GM20431 (cell line): Measurements from ENCODE around the gene FARSB.

ENCODE experiments used
- in situ Hi-C: fragments of 300-500 bp; cut with MseI, MboI; formaldehyde crosslinking; loops from one replicate; pipeline ENCODE4 v1.15.0; 2020; ENCODE audit warnings: low sequenced_read_pairs; ENCODE audit not compliant: unreplicated experiment

The FARSB gene

DNA sequence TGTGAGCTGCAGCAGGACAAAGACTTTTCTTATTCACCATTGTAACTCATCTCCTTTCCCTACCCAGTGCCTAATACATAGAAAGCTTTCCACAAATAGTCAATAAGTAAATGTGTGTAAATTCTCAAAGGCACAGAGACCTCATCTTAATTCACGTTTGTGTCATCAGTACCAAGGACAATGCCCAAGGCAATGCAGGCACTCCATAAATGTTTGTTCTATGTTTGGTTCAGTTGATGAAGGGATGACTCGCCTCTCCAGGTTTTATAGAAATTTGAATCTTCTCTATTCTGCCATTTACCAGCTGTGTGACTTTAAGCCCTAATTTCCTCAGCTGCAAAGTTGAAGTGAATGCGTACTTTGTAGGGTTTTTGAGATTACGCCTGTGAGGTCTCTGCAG is 13.5 kb upstream of the FARSB start:
- in situ Hi-C loops = no loop called here

DNA sequence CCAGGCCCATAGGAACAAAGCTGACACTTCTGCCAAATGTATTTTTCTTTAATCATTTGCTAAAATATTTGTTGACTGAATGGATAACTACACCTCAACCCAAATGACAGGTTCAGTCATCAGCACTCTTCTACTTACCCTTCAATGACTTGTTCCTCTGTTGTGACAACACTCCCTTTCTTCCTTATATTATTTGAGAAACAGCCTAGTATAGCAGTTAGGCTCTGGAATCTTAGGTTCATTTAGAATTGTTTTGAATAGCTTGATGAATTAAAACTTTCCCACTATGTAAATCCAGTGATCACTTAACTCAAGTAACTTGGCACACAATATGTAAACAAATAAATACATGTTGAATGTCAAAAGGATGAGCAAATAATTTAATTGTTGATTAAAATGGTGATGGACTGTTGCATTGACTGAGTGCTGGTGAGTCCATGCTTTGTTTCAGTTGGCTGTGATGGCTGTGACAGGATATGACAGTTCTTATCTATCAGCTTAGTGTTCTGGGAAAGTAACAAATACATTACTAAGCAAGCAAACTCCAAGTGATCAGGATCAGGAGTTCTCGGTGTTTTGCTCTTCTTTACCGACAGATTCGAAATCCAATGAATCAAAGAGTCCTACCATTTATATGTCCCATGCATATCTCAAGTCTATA is 12.7 kb upstream of the FARSB start:
- in situ Hi-C loops = no loop called here

DNA sequence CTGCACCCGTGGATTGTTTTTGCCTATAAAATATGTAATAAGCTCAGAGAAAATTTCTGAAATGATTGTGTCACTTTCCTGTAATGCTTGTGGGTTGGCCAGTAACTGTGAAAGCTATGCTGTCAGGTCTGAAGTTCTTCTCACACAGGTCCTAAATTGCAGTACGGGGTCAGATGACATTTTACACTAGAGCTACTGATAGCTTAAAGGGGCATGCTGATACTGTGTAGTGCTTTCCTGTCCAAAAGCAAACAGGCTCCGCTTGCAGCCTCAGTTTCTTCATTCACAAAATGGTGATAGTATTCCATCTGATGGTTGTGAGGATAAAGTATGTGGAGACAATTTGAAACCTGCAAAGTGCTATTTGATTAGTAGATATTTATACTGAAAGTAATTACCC is 7.6 kb upstream of the FARSB start:
- in situ Hi-C loops = no loop called here

DNA sequence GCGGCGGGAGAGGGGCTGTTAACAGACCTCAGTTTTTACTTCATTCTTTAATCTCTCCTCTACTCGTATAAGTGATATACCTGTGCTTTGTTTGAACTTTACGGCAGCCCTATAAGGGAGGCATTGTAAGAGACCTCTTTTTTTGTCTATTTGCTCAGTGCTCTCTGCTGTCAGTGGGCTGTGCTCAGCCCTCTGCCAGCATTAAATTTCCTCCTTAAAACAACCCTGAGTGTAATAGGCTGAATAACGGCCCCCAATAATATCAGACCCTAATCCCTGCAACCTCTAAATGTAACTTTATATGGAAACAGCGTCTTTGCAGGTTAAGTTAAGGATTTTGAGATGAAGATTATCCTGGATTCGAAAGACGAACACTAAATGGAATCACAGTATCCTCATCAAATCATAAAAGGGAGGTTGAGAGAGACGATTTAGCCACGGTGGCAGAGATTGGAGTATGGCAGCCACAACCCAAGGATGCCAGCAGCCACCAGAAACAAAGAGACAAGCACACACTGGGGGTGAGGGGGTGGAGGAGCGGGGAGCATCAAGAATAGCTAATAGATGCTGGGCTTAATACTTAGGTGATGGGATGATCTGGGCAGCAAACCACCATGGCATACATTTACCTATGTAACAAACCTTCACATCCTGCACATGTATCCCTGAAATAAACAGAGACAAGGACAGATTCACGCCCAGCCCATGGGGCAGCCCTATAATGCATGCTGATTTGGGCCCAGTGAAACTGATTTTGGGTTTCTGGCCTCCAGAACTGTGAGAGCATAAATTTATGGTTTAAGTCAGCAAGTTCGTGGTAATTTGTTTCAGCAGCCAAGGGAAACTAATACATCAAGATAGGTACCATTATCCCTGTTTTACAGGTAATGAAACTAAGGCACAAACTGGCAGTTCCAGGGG is 894 bp upstream of the FARSB start:
- in situ Hi-C loops = no loop called here

DNA sequence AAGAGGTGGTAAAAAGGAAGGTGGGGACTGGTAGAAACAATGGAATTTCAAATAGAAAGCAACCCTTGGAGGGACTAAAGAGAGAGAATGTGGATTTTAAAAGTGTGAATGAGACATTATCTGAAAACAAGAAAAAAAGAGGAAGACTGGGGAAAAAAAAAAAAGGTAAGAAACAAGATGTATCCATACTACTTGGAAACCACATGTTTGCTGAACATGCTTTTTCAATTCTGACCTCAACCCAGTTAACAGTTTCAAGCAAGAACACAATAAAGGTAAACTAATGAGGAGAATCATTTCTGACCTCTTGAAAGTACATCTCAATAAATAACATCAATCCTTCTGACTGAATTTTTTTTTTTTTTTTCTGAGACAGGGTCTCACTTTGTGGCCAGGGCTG is 2.6 kb downstream of the FARSB start:
- in situ Hi-C loops = no loop called here

DNA sequence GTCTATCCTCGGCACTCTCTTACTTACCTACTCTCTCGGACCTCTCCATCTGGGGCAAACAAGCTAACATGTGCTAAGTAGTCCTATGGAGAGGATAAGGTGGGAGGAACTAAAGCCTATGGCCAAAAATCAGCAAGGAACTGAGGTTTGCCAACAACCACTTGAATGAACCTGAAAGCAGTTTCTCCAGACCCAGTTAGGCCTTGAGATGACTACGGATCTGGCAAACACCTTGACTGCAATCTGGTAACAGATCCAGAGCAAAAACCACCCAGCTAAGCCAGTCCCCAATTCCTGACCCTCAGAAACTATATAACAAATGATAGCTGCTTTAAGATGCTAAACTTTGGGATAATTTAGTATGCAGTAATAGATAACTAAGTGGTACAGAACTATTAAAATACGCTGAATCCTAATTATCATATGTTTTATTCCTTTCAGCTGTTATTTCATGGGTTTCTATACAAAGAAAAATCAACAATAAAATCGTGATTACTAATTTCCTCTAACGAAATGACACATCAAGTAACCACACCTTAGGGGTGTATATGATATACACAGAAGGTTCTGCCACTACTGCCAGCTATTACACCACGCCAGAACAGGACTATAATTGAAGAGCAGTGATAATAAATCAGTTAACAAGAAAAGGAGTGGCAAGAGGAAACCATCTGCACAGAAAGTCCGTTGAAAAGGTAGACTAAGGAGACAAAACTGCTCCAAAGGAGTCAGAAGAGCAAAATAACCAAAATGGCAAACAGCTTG is 3.2 kb downstream of the FARSB start:
- in situ Hi-C loops = no loop called here

DNA sequence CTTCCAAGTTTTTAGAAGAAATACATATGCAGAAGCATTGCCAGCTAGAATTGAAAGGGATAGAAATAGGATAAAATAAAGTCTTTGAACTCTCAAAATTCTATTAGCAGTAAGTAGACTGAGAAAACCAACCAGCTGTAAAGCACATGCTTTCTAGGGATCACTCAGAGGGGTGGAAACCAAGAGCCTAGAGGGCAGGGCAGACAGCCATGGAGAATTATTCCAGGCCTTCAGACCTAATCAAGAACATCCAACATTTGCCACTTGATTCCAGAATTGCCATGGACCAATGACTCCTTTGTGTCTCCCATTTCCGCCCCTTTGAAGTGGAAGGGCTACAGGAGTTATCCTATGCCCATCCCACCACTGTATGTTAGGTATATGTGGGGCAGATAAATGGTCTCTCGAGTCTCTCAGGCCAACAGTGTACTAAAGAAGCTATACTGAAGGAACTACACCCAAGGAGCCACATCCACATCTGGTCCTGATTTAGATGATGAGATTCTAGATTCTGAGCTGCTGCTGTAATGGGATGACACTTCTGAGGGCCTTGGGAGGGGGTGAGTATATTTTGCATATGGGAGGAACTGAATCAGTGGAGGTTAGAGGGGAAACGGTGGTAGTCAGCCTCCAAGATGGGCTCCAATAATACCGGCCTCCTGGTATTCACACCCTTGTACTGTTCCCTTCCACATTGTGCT is 4.0 kb downstream of the FARSB start:
- in situ Hi-C loops = no loop called here

DNA sequence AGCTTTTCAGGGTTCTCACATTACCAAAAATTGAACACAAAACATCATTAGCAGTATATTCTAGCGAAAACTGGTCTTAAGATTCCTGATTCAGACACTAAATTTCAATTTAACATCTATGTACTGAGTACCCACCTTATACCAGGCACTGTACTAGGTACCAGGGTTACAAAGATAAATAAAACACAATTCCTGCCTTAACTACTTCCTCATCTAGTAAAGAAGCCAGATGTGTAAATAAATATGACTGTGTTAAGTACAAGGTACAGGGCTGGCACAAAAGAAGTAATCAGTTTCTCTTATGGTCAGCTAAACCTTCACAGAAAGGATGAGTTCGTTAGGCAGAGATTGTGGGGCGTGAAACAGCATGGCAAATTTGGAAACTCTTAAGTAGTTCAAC is 6.1 kb downstream of the FARSB start:
- in situ Hi-C loops = no loop called here

DNA sequence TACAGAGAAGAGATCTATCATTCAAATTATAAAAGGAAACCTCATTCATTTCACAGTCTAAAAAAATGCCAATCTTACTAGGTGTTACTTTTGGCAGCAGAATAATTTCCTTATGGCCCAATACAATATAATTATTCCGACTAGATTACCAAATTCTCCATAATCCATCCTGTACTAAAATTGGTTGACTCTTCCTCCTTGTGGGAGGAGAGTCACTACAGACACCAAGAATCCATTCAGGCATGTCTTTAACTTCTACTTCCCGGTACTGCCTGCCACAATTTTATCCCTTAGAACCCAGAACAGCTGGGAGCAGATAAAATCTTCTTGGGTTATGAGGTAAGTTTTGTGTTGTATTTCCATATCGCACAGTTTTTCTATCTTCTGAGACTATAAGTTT is 9.9 kb downstream of the FARSB start:
- in situ Hi-C loops = no loop called here

DNA sequence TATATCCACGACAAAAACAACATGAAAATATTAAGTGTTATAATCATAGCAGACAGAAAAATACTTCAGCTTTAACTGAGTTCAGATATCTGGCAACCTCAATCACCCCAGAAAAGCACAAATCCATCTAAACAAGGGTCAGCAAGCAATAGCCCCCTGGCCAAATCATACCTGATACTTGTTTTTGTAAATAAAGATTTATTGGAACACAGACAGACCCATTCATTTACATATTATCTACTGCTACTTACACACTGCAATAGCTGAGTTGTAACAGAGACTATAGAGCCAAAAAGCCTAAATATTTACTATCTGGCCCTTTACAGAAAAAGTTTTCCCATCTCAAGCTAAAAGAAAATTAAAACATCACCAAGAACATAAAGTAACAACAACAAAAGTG is 12.8 kb downstream of the FARSB start:
- in situ Hi-C loops = no loop called here

DNA sequence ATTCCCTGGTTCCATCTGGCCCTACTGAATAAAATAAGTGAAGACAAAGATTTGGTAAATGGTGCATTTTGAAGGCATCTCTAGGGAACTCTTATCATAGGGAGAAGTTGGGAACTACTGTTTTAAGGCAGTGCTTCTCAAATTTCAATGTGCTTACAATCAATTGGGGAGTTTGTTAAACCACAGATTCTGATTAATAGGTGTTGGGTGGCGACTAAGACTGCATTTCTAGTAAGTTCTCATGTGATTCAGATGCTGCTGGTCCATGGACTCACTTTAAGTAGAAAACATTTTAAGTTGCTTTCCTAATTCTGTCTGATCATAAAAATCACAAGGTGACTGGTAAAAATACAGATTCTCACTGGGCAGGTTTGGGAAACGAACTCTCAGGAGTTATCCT is 14.6 kb downstream of the FARSB start:
- in situ Hi-C loops = no loop called here

DNA sequence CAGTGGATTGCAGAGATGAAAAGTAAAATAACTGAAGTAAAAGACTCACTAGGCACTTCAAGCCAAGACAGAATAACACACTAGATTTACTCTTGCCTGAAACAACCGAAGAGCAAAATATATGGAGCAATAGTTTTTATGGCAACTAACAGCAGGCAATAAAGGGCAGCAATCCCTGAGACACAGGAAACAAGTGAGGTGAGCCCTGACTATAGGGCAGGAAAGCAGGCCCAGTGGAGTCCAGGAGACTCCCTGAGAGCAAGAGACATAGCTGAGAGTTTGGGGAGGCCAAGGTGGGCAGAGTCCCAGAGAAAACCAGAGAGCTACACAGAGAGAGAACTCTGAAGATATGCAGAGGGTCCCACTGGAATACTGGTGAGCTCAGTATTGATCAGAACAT is 18.8 kb downstream of the FARSB start:
- in situ Hi-C loops = no loop called here

DNA sequence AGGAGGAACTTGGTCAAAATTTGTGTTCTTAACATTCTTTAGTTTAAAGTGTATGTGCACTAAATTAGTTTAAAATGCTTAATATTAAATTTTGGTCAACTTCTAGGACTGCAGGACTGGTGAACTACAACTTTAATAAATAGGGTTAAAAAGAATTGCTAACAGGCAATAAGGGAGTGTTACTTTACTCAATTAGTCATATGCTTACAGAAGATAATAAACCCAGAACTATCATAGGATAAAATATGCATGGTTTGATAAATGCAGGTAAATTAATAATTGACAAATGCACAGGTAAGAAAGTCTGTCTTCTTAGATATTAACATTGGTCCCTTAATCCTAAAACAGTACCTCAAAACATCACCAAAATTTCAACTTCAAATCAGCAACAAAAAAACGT is 20.6 kb downstream of the FARSB start:
- in situ Hi-C loops = no loop called here

DNA sequence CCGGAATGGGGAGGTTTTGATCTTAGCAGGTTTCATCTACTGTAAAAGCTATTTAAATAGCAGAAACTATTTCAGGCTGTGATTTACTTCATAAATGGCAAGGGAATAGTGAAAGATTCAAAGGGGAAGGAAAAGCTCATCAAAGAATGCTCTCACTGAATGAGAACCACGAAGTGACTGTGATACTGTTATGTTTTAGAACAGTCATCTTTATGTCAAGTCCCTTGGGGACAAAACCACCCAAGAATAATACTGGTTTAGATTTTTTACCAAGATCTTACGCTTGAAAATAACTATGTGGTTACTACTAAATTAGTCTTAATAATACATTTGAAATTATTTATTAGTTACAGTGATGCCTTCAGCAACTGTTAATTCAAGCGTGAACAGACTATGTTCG is 28.1 kb downstream of the FARSB start:
- in situ Hi-C loops = no loop called here

DNA sequence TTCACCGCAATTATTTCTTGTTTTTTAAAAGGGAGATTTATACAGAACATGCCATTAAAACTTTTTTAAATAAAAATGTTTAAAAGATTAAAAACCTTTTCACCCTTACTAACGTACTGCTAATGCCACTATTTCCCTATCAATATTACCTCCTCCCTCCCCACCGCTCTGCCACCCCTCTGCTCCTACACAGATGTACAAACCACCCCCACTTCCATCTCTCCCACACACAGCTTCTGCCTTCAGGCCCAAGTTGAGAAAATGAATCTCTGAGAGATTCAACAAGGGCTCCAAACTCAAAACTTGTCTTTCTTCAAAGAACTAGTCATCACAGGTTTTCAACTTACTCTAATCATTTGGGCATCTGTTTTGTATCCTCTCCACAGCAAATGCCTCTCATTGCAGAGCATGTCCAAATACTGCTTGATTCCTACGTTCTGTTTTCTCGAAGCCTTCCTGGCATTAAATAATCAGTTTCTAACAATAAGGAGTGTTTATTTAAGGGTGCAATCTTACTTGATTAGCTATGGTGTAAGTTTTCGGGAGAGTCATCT is 32.1 kb downstream of the FARSB start:
- in situ Hi-C loops = no loop called here

DNA sequence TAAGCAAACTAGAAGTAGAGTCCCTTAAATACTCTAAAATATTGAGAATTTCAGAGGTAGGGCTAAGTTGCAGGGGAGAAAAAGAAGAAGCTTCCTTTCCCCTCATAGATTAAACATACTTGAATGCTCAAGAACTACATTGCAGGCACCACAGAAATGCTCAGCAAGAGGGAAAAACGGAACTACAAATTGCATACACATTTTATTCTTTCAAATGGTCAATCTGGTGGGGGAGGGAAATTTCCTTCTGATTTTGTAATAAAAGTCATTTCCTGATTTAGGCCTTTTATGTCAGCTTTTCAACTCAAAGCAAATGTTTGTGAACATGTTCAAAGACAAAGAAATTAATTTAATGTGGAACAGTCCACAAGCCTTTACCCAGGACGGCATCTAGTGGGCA is 33.0 kb downstream of the FARSB start:
- in situ Hi-C loops = no loop called here

DNA sequence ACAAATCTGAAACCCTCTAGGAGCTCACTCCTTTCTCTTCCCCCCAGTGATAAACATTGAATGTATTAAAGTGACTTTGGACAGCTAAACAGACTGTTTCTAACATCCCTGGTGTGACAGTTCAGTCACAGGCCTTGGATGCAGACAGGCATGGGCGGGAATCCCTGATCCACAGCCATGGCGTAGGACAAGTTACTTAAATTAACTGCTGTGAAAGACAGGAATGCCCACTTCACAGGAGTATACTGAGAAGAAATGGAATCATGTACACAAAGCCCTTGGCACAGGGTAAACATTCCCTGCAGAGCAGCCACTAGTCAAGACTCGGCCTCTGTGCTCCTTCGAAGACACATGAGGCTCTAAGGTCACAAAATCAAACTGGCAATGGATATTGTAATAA is 34.0 kb downstream of the FARSB start:
- in situ Hi-C loops = no loop called here

DNA sequence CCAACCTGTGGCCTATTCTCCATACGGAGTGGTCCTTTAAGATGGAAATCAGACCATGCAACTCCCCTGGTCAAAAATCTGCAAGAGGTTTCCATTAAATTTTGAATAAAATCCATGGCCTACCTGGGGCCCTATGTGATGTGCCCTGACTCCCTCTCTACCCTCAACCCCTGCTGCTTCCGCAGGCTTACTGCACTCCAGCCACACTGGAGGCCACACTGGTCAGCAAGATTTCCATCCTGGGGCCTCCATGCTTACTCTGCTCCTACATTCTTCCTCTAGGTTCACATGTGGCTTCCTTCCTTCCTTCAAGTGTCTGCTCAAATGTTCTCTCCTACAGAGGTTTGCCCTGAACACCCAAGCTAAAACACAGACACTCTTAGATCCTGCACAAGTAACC is 40.6 kb downstream of the FARSB start:
- in situ Hi-C loops = loop anchor here (10.0 kb wide), 1 partner anchor 561 kb away; no protein-coding TSS in a partner anchor

DNA sequence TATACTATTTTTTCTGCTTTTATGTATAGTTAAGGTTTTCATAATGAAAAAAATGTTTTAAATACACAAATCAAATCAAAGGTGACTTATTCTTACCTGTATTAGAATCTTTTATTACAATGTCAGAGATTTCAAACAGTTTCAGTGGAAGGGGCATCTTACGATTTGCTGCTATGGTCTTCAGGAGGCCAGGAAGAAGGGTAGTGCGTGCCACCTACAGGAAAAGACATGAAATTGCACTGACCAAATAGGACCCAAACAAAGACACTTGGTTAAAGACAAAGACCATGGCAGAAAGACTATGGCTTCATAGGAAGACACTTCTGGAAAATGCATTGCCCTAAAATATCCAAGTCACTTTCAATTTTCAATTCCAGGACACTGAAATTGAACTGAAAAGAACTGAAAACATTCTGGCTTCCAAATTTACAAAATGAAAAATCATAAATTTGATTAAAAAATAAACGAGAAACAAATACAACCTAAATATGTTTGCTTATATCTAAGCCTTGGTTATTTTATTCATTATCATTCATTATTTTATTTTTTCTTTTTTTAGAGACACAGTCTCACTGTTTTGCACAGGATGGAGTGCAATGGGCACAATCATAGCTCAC is 42.1 kb downstream of the FARSB start:
- in situ Hi-C loops = loop anchor here (10.0 kb wide), 1 partner anchor 559 kb away; no protein-coding TSS in a partner anchor
